Caki2 (cell line): Measurements from ENCODE around the gene ACER3. TPM values are rescaled to one million over a fixed set of nuclear protein-coding genes. Genes with fewer than 3 reads are reported as not detected.
"Not testable (repeated sequence)": the region's sequence is repeated elsewhere in the genome, so short reads cannot be mapped to it uniquely, and the experiment has no call there.

Experiments
- DNase-seq: peaks from one replicate; pipeline ENCODE4 v3.0.0-alpha.2; 2015; ENCODE audit warnings: low read depth
- in situ Hi-C: cut with HindIII; loops from 2 replicates; pipeline ENCODE4 v1.10.0; 2016; ENCODE audit warnings: low sequenced_read_pairs, low pct_unique_long_range_greater_than_20kb, mixed read lengths
- total RNA-seq: library from RNA; depleted of rRNA; stranded (reverse); fragments of >200 nt; shearing (Covaris generic); gene quantifications from 2 replicates; pipeline ENCODE4 v1.2.3, GENCODE V29; 2014; ENCODE audit warnings: low replicate concordance; rRNA removed

Gene ACER3
- 1.2 and 5.7 TPM in 2 replicates for total RNA-seq

DNA sequence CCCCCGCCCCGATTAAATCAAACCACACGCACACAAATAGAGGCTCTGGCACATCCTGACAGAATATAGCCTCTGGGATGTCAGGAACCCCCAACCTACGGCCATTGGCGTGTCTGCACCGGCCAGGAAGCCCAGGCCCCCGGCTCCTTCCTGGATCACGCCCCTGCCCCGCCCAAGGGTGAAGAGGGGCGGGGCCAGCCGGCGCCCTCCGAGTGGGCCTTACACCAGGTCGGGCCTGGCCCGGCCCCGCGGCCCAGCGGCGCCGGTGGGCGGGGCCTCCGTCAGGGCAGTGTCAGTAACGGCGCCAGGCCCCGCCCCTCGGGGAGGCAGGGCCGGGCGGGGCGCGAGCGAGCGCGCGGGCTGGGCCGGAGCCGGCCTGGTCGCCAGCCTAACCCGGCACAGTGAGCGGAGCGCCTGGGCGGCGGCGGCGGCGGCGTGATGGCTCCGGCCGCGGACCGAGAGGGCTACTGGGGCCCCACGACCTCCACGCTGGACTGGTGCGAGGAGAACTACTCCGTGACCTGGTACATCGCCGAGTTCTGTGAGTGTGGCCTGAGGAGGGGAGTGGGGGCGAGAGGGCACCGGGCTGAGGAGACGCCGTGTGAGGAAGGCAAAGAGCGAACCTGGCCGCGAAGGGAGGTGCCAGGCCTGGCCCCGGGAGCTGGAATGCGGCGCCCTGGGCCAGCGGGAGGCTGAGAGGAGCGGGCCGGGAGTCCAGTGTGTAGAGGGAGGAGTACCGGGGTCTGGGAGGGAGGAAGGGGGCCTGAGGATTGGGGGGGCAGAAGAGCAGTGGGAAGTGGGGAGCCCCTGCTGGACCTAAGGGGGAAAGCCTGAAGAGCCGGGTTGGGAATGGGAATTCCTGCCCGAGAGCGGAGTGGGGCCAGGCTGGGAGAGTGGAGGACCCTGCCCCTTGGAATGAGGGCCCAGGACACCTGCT lies at the start of gene ACER3:
TSS of gene ACER3 (plus strand) at position 380 of the 937 bp plus-strand sequence. CDS start at position 439, 59 bp downstream.
- in situ Hi-C loops, result no loop called here
- DNase-seq, result peak; percentile 83

DNA sequence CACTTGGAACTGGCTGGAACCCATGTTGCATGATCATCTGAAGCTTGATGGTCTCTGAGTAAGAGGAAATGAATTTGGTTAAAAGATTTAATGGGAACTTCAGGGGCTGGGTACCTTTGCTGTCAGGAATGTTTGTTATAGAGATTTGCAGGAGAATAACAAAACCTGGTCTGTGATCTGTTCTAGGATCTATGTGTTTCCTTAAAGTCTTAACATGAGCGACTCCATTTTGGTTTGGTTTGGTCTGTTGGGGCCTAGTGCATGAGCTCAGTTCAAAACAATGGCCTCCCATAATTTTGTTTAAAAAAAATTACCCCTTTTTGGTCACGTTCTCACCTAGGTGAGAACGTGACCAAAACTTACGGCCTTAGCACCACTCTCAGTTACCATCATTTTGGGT lies 49.5 kb upstream of the ACER3 start:
- DNase-seq, result no peak
- in situ Hi-C loops, result no loop called here

DNA sequence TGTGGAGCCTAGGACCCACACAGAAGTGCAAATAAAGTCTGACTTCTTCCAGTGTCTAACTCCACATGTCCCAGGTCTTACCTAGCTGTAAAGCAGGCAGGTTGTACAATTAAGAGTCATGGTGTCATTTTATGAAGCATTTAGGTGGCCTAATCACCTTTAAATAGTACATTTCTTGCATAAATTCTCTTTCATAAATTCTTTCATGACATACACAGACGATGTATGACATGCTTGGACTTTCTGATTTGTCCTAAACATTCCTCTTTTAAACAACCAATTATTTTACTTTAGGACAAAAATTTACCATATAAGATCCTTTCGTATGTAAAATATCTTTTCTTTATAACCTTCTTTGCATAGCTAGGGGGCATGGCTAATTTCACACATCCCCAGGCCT lies 46.3 kb upstream of the ACER3 start:
- DNase-seq, result no peak
- in situ Hi-C loops, result no loop called here

DNA sequence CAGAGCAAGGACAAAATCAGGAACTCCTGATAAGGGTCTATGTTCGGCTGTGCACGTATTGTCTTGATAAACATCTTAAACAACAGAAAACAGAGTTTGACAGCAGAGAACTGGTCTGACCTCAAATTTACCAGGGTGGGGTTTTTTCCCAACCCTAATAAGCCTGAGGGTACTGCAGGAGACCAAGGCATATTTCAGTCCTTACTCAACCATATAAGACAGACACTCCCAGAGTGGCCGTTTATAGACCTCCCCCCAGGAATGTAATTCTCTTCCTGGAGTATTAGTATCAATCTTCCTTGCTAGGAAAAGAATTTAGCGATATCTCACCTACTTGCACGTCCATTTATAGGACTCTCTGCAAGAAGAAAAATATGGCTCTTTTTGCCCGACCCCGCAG lies 45.0 kb upstream of the ACER3 start:
- in situ Hi-C loops, DNase-seq: not testable (repeated sequence)

DNA sequence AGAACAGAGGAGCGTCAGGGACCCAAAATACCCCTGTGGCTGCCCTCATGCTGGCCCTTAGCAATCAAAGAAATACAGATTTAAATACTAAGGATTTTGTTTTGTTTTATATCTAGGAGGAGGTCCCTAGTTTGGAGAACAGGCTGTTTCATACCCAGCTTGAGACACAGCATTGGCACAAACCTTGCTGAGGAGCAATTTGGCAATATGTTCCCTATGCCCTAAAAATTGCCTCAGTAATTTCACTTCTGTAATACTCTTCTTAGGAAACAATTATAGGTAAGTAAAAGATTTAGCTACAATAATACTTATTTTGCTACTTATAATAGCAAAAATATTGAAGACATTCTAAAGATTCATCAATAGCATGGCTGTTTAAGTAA lies 40.5 kb upstream of the ACER3 start:
- DNase-seq, result no peak
- in situ Hi-C loops, result no loop called here

DNA sequence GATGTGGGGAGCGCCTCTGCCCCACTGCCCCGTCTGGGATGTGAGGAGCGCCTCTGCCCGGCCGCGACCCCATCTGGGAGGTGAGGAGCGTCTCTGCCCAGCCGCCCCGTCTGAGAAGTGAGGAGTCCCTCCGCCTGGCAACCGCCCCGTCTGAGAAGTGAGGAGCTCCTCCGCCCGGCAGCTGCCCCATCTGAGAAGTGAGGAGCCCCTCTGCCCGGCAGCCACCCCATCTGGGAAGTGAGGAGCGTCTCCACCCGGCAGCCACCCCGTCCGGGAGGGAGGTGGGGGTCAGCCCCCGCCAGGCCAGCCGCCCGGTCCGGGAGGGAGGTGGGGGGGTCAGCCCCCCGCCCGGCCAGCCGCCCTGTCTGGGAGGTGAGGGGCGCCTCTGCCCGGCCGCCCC lies 39.3 kb upstream of the ACER3 start:
- DNase-seq, in situ Hi-C loops: not testable (repeated sequence)

DNA sequence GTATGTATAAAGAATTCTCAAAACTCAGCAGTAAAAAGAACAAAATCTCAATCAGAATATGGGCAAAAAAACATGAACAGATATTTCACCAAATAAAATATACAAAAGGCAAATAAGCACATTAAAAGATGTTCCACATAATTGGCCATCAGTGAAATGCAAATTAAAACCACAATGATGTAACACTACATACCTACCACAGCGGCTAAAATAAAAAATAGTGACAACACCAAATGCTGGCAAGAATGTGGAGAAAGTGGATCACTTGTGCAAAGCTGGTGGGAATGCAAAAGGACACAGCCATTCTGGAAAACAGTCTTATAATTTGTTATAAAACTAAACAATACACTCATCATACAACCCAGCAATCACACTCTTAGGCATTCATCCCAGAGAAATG lies 38.3 kb upstream of the ACER3 start:
- in situ Hi-C loops, result no loop called here

DNA sequence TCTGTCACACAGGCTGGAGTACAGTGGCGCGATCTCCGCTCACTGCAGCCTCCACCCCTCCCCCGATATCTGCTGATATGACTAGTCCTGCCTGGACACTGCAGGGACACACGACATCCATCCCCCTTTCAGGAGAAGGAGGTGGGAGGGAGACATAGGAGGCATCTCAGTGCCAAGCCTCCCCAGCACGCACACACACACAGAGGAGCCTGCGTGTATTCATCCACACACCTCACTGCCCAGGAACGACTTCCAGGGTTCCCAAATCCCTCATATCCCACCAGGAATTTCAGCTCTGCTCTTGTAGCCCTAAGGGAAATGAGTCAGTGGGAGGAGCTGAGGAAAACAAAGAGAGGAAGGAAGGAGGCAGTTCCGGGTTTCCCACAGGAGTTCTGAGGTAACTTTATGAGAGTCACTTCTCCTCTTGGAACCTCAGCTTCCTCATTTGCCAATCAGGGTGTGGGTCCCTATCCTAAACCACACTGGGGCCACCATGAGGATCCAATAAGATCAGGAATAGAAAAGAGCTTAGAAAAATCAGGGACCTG lies 37.2 kb upstream of the ACER3 start:
- DNase-seq, result peak; percentile 22
- in situ Hi-C loops, result no loop called here

More for the DNA sequence above, 38.3 kb upstream of the ACER3 start:
- no peak for DNase-seq

DNA sequence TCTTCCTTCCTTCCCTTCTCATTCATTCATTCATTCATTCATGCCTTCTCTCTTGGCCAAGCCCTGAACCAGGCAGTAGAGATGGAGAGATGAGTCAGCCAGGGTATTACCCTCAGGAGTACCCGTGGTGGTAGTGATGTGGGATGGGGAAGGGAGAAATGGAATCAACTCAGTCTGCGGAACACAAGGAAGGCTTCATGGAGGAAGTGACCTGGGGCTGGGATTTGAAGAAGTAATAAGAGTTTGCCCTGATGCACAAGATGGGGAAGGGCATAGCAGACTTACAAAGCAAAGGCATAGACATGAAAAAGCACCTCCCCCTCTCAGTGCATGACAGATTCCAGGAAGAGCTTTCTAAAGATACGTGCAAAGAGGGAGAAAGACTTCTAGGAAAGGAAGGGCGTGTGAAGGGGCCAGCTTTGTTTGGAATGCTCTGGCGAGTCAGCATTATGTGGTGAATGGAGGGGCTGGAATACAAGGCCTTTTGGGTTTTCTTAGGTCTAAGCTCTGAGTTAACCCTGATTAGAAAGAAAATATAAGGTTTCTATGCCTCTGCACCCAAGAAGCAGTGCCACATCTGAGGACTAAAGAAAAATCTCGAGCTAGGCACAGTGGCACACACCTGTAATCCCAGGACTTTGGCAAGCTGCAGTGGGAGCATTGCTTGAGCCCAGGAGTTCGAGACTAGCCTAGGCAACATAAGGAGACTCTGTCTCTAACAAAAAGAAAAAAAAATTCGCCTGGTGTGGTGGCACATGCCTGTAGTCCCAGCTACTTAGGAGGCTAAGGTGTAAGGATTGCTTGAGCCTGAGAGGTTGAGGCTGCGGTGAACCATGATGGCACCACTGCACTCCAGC lies 36.4 kb upstream of the ACER3 start:
- in situ Hi-C loops, result no loop called here
- DNase-seq, result no peak

DNA sequence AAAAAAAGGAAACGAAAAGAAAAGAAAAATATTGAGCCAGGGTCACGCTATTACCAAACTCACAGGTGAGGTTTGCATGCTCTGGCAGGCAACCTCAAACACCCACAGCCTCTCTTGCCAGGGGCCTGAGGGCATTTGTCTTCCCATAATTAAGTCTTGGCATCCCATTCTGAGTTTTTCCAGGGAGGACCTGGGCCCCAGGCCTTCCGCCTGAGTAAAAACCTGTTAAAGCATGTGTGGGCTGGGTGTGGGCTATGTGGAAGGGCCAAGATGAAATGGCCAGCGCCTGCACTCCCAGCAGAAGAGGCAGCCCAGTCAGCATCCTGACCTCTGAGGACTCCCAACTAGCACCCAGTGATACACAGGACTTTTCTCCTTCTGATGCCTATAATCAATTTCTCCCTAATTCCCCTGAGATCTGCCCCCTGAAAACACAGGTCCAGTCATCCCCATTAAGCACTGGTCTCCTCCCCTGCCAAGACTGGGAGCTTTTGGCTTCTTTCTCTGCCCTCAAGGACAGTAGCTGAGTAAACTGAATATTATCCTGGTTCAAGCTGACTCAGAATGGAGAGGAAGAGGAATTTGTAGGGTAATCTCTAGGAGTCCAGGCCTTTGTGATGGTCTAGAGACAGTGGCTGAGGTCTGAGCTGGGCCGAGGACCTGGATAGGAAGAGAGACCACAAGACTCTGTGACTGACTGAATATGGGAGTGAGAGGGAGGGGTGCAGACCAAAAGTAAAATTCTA lies 35.6 kb upstream of the ACER3 start:
- in situ Hi-C loops, result no loop called here
- DNase-seq, result no peak

DNA sequence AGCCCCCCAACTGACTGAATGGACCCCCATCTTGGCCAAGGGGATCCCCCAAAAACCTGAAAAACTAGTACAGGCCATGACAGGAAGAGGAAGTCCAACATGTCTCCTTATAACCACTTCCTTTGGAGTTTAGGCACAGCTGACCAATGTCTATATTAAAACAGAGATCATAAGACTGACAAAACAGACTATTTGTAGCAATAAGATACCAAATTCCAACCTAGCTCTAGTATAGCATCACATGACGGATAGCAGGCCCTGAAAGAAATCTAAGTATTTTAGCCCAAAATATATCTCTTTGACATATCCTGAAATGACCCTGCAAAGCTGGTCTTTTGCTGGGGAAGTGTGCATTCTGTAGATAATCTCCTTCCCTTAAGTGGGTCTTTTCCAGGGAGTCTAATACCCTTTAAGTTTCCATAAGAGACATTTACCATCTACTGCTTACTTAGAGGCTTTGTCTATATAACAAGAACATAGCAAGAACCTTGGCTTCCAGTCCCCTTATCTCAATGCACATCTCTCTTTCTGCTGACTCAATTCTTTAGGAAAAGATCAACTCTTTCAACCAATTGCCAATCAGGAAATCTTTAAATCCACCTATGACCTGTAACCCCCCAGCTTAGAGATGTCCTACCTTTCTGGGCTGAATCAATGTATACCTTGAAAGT lies 34.9 kb upstream of the ACER3 start:
- in situ Hi-C loops, result no loop called here

DNA sequence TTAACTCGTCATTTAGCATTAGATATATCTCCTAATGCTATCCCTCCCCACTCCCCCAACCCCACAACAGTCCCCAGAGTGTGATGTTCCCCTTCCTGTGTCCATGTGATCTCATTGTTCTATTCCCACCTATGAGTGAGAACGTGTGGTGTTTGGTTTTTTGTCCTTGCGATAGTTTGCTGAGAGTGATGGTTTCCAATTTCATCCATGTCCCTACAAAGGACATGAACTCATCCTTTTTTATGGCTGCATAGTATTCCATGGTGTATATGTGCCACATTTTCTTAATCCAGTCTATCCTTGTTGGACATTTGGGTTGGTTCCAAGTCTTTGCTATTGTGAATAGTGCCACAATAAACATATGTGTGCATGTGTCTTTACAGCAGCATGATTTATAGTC lies 34.2 kb upstream of the ACER3 start:
- in situ Hi-C loops, result not testable (repeated sequence)

More for the DNA sequence above, 34.9 kb upstream of the ACER3 start:
- DNase-seq, result no peak

DNA sequence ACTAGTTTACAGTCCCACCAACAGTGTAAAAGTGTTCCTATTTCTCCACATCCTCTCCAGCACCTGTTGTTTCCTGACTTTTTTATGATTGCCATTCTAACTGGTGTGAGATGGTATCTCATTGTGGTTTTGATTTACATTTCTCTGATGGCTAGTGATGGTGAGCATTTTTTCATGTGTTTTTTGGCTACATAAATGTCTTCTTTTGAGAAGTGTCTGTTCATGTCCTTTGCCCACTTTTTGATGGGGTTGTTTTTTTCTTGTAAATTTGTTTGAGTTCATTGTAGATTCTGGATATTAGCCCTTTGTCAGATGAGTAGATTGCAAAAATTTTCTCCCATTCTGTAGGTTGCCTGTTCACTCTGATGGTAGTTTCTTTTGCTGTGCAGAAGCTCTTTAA lies 33.7 kb upstream of the ACER3 start:
- in situ Hi-C loops, result not testable (repeated sequence)

More for the DNA sequence above, 34.2 kb upstream of the ACER3 start:
- not testable (repeated sequence) for DNase-seq

DNA sequence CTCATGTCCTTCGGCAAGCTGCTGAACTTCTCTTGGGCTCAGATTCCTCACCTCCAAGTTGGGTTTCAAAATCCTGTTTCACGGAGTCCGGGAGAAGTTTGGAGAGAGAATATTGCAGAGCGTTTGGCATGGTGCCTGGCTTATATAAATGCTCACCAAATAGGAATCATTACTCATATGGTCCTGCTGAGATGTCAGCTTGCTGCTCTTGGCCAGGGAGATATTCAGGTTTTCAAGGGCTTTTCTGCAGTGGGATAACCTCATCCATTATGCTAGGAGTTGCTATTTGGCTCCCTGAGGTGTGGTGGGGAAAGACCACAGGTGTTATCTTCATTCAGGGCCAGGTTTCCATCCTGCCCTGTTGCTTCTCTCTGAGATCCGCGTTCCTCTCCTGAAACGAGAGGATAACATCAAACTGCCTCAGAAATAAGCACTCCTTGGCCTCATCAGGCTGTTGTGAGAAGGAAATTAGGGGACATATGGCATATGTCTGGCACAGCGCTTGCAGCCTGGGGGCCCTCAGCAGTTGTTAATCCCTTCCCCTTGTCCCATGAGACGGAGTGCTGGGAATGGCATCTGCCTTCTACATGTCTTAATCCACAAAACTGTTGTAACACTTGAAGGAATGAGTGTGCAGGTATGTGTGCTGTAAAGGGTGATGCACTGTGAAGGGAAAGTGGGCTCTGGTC lies 29.9 kb upstream of the ACER3 start:
- no peak for DNase-seq

More for the DNA sequence above, 33.7 kb upstream of the ACER3 start:
- DNase-seq, result not testable (repeated sequence)

DNA sequence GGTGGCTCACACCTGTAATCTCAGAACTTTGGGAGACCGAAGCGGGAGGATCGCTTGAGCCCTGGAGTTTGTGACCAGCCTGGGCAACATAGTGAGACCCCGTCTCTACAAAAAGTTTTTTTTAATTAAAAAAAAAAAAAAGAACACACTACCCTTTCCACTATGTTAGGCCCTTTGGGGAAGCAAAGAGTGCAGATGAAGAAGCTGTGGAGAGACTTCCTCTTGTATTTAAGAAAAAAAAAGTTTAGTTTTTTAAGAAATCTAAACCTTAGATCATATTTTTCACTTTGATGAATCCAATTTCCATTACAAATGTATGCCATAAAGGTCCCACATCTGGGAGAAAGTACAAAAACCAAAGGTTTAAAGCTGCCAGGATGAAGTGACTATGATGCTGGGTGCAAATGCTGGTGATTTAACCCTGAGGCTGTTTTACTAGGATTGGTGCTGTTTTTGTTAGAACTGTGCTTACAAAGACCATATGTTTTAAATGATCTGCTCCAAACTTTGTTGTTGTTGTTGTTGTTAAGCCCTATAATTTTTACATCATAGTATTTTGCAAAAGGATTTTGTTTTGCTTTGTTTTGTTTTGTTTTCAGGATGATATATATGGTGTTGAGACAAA lies 28.9 kb upstream of the ACER3 start:
- no peak for DNase-seq
- in situ Hi-C loops, result no loop called here

More for the DNA sequence above, 29.9 kb upstream of the ACER3 start:
- in situ Hi-C loops, result no loop called here

DNA sequence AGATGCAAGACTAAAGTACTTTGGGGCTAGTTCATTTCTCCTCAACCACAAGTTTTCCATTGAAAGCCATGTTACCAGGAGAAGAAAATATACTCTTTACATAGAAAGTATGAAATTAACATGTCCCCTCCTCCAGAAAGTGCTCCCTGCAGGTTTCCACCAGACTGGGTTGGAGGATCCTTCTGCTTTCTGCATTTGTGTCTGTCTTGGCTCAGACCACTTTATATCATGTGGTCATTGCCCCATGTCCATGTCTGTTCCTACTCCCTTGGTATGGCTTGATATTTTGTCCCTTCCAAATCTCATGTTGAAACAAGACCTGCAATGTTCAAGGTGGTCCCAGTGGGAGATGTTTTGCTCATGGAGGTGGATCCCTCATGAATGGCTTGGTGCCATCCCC lies 28.4 kb upstream of the ACER3 start:
- in situ Hi-C loops, result no loop called here
- no peak for DNase-seq

DNA sequence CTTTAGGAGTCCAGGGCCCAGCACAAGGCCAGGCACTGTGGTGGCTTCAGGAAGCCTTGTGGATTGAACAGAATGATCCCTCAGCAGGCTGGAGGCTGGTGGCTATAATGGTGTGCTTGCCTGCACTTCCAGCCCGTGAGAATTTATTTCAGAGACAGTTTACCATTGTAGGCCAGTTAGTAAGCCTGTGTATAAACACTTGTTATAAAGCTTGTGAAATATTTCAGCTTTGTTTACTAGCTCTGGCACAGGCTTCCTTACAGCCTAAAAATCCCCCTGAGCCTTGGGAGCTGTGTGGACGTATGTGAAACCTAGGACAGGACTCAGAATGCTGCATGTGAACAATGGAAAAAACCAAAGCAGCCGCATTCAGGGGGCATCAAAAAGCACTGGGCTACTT lies 26.6 kb upstream of the ACER3 start:
- DNase-seq, result no peak

More for the DNA sequence above, 26.6 kb upstream of the ACER3 start:
- in situ Hi-C loops, result no loop called here
